GM19372 (cell line): Measurements from ENCODE around the gene GOLGA6L9.
"Not testable (repeated sequence)": the region's sequence is repeated elsewhere in the genome, so short reads cannot be mapped to it uniquely, and the experiment has no call there.

Experiments used
- ATAC-seq: cut with Tn5 transposase; IDR thresholded peaks from one replicate; pipeline ENCODE4 v1.9.1; 2021; ENCODE audit warnings: mild to moderate bottlenecking, low read depth, moderate library complexity; ENCODE audit not compliant: unreplicated experiment

The GOLGA6L9 gene

DNA sequence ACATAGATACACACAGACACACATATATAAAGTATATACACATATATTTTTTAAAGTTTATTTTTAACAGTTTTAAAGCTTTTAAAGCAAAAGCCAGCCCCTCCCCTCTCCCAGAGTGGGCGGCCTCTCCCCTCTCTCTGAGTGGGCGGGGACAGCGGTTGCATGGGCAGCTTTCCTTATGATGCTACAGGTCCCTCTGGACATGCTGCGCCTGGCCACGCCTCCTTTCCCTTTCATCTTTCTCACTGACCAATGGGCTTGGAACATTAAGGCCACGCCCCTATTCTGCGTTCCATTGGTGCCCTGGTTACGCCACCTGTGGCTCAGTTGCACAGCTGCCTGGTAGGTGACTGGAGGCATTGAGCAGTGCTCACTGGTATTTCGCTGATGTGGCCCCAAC, at the start of gene GOLGA6L9:
Gene GOLGA6L9 (plus strand): TSS at position 124 of the 400 bp plus-strand sequence. CDS start 264 bp downstream, at position 388.
- ATAC-seq: not testable (repeated sequence)

GRCh38 chr15:82381330-82381955, 48.2 kb upstream of the GOLGA6L9 start:
- not testable (repeated sequence) for ATAC-seq

DNA sequence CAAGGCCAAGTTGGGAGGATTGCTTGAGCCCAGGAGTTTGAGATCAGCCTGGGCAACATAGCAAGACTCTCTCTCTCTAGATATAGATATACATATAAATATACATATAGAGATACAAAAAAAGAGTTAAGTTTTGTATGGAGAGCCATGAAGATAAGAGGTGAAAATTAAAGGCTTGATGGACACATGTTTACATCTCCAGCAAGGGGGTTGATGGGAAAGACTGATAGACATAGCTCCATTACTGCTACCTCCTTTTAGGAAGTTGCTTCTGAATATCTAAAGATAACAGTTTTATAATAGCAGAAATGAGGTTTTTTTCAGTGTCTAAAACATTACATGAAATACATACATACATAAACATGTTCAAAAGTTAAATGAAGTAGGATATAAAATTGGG, 42.4 kb upstream of the GOLGA6L9 start:
- not testable (repeated sequence) for ATAC-seq

DNA sequence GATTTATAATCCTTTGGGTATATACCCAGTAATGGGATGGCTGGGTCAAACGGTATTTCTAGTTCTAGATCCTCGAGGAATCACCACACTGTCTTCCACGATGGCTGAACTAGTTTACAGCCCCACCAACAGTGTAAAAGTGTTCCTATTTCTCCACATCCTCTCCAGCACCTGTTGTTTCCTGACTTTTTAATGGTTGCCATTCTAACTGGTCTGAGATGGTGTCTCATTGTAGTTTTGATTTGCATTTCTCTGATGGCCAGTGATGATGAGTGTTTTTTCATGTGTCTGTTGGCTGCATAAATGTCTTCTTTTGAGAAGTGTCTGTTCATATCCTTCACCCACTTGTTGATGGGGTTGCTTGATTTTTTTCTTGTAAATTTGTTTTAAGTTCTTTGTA, 39.5 kb upstream of the GOLGA6L9 start:
- not testable (repeated sequence) for ATAC-seq

DNA sequence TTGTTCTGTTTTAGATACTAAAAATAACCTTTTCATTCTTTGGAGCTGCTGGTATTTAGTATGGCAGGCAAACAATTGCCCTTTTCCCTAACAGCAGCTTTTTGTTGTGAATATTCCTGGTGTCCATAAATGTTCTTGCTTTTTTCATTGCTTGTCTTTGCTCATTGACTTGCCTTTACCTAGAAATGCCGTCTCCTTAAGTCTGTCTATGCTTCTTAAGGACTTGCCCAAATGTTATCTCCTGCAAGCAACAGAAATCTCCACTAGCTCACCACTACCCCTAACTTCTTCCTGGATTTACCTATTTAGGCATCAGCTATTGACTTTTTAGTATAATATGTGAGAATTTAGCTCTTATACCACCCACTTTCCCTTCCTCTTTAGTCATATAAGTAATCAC, 37.5 kb upstream of the GOLGA6L9 start:
- not testable (repeated sequence) for ATAC-seq

- no peak for ATAC-seq
These were observed 35.9 kb upstream of the GOLGA6L9 start for GRCh38 chr15:82393671-82394070.

GRCh38 chr15:82395788-82396187, 33.8 kb upstream of the GOLGA6L9 start:
- not testable (repeated sequence) for ATAC-seq

- ATAC-seq: no peak
These were observed 31.8 kb upstream of the GOLGA6L9 start for GRCh38 chr15:82397817-82398216.

DNA sequence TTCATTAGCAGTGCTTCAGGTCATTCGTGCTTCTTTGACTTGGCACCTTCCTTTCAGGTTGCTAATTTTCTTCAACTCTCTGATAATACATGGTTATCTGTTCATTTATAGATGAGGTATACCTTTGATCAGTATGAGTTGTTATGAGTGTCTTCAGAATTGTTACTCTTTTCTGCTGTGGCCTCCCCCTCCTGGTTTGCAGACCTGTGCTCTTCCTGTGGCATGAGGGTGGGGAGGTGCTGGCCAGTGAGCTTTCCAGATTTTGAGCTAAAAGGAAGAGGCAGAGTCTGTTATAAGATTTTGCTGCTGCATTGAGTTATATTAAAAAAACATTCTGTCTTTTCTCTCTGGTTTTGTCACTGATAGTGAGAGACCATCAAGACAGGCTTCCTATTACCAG, 30.8 kb upstream of the GOLGA6L9 start:
- no peak for ATAC-seq

DNA sequence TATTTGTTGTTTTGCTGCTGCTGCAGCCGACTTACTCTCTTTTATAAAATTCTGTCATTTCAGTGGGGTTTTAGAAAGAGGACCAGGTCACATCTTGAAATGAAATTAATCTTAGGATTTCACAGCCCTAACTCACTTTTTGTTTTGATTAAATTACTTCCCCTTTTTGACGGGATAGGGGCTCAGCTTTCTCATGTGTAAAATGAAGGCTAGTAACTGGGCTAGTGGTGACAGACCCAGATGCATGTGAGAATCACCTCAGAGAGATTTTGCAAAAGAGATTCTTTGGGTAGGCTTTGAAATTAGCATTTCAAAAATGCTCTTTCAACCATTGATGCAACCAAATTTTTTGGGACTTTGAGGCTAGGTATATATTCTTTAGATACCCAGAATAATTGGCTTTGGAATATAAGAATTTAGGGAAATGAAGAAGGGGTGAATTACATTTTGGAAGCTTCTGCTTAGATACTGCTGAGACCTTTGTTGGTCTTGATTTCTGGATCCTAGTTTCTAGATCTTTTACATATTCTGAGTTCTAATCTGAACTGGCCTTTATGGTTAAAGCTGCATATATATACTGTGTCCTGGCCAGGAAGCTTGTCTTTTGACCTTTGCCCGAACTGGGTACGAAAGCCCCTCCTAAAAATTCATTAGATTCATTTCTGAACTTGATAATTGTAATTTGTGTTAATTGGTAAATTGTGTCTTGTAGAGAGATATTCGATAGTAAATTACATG, 30.1 kb upstream of the GOLGA6L9 start:
- not testable (repeated sequence) for ATAC-seq

GRCh38 chr15:82401918-82402317, 27.7 kb upstream of the GOLGA6L9 start:
- not testable (repeated sequence) for ATAC-seq

- ATAC-seq: not testable (repeated sequence)
These were observed 27.3 kb upstream of the GOLGA6L9 start for GRCh38 chr15:82402341-82402740.

DNA sequence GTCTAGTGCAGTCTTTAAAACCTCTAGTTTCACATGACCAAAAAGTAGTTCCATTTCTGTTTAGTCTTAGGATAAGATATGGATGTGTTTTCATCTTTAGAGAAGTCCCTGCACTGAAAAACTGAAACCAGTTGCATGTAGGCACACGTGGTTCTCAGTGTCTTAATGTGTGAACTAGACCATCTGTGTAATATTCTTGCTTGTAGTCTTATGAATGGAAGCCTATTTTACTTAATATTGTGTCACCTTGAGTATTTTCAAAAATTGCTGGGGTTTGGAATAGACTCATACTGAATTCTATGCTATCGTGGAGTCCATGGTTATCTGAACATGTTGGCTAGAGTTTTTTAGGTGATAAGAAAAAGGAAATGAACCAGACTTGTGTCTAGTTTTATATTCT, 23.4 kb upstream of the GOLGA6L9 start:
- not testable (repeated sequence) for ATAC-seq

- not testable (repeated sequence) for ATAC-seq
These were observed 19.3 kb upstream of the GOLGA6L9 start for GRCh38 chr15:82410306-82410705.

GRCh38 chr15:82411595-82411994, 18.0 kb upstream of the GOLGA6L9 start:
- not testable (repeated sequence) for ATAC-seq

DNA sequence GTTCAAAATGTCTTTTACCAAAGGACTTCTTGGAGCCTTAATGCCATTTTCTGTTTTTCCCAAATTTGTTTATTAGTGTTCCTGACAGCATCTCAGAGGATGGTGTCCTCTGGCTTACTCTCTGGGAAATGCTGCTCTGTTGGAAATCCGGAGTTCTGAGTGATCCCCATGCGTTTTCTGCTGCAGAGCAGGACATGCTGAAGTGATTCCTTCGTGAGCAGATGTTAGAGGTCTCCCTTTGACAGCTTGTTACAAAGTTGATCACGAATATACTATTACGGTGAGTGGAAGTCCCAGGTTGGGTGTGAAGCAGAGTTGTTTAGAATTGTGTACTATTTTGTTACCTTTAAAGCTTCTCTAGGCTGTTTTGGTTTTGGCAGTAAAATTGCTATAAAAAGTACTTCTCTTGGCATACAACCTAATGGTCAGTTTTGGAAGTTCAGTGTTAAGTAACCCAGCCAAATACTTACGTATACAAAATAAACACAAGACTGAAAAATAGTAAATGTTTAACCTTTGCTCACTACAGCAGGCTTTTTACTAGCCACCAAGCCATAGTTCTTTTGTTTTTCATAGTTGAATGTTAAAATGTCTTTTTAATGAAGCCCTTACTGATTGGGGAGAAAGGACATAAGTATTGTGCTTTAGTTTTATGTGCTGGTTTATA, 15.0 kb upstream of the GOLGA6L9 start:
- ATAC-seq: not testable (repeated sequence)

- ATAC-seq: not testable (repeated sequence)
These were observed 9.1 kb upstream of the GOLGA6L9 start for GRCh38 chr15:82420516-82420915.

- ATAC-seq: not testable (repeated sequence)
These were observed 8.7 kb upstream of the GOLGA6L9 start for GRCh38 chr15:82420966-82421365.

GRCh38 chr15:82427117-82427516, 2.5 kb upstream of the GOLGA6L9 start:
- ATAC-seq: not testable (repeated sequence)

DNA sequence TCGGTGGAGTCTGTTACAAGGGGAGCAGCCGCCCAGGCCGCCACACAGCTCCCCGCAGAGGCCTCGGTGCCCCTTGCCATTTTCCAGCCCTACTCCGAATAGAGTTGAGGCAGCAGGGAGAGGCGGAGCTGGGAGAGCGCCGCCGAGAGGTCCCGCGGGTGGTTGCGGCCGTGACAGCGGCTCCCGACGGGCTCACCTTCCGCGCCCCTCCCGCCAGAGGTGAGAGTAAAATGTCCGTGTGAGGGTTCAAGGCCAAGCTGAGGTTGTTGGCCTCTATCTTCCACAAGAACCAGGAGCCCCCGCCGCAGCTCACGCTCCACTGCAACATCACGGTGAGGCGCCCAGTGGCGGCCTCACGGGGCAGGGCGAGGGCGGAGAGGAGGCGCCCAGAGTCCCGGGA, 15.8 kb downstream of the GOLGA6L9 start:
- ATAC-seq: not testable (repeated sequence)

DNA sequence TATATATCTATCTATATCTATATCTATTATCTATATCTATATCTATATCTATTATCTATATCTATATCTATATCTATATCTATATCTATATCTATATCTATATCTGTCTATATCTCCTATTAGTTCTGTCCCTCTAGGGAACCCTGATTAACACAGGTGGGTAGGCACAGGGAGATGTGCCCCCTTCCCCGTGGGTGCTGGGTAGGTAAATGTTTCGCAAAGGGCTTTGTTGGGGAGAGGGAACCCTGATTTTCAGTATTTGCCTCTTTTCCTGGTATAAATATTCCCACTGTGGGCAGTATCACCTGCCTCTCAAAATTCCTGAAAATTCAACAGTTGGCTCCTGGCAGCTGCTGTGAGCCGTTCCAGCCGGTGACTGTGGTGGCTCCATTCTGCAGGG, 27.7 kb downstream of the GOLGA6L9 start:
- not testable (repeated sequence) for ATAC-seq
